ENCODE measurements around the gene CYBA. TPM values are rescaled to one million over a fixed set of nuclear protein-coding genes. Genes with fewer than 3 reads are reported as not detected.

CYBA gene
- total and polyA plus RNA-seq, 9 of the 15 experiments (the other 6 are each of a cell fraction or from before 2014, with no cell fraction given): 0.34 to 683 (median 93.0) TPM

DNA sequence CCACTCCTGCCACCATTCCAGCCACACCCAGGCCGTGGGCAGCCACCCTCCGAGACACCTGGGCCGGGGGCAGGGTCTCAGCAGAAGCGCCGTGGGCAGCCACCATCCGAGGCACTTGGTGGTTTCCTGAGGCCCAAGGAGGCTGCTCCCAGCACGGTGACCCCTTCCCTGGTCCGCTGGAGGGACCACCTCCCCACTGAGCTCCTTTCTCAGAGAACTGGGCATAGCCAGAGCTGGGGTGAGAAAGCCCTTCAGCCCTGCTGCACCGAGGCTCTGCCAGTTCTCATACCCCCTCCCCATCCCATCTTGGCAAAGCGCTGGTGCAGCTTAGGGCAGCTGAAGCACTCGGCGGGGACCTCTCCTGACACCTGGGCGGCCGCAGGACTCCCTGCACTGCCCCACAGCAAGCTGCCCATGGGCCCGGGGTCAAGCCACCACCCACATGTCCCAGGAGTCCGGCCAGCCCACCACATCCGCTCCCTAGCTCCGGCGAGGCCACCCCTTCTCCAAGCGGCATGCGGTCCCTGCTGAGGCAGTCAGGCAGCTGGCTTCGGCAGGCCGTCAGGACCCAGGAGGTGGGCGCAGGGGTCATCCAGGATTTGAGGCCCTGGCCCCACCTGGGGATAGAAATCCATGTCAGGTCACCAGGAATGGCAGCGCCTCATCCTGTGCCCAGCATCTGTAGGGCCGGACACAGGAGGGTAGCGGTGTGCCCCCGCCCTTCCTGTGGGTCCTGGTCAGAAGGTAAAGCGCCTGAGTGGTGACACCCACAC, 1.3 kb upstream of the CYBA start (continued):
- TF ChIP-seq MTA3 (IDR thresholded peaks at IDR 0.05; ENCODE audit: borderline replicate concordance) (no peak), TOE1 (IDR thresholded peaks at IDR 0.05; ENCODE audit: borderline replicate concordance) (no peak), TOE1 (CRISPR knock-in tag; IDR thresholded peaks at IDR 0.05; ENCODE audit: borderline replicate concordance, low read depth) (no peak), TCFL5 (CRISPR knock-in tag; conservative IDR thresholded peaks at IDR 0.05) (no peak), ZNF57 (CRISPR knock-in tag; IDR thresholded peaks at IDR 0.05) (no peak), KDM5B (IDR thresholded peaks at IDR 0.05; ENCODE audit: insufficient replicate concordance, low read depth, low read length) (peak; percentile 11), MBD2 (IDR thresholded peaks at IDR 0.05; ENCODE audit: borderline replicate concordance, low read depth) (0 out of 2 replicates have a peak, but pooled peaks have one; percentile 15), ZNF174 (CRISPR knock-in tag; IDR thresholded peaks at IDR 0.05) (no peak), CBFB (CRISPR knock-in tag; IDR thresholded peaks at IDR 0.05) (0 out of 2 replicates have a peak, but pooled peaks have one; percentile 51), ZNF224 (CRISPR knock-in tag; IDR thresholded peaks at IDR 0.05) (no peak), ZBTB7A (IDR thresholded peaks at IDR 0.05; ENCODE audit: borderline replicate concordance, control insufficient read depth, low read depth, low read length) (no peak)
- TF ChIP-seq, protein P1, sequence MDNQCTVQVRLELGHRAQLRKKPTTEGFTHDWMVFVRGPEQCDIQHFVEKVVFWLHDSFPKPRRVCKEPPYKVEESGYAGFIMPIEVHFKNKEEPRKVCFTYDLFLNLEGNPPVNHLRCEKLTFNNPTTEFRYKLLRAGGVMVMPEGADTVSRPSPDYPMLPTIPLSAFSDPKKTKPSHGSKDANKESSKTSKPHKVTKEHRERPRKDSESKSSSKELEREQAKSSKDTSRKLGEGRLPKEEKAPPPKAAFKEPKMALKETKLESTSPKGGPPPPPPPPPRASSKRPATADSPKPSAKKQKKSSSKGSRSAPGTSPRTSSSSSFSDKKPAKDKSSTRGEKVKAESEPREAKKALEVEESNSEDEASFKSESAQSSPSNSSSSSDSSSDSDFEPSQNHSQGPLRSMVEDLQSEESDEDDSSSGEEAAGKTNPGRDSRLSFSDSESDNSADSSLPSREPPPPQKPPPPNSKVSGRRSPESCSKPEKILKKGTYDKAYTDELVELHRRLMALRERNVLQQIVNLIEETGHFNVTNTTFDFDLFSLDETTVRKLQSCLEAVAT (IDR thresholded peaks at IDR 0.05): no peak
